Activated T-cell treated with anti-CD3 and anti-CD28 coated beads, Interleukin-2, amount 50 U/mL, for 1 hour (primary cell): ENCODE data around the gene PTPRN2.
A peak's percentile ranks its signal among the peaks of the same experiment; 100 is the strongest.
"Not testable (repeated sequence)": the region's sequence is repeated elsewhere in the genome, so short reads cannot be mapped to it uniquely, and the experiment has no call there.

ENCODE experiments used
- DNase-seq: peaks from one replicate; pipeline ENCODE4 v3.0.0-alpha.2; 2020

The PTPRN2 gene

GRCh38 chr7:157501581-157501980, 1086.0 kb downstream of the PTPRN2 start:
- peak; percentile 34 for DNase-seq

- not testable (repeated sequence) for DNase-seq
Measured at GRCh38 chr7:157500989-157501540, 1086.6 kb downstream of the PTPRN2 start.

GRCh38 chr7:157500171-157500960, 1087.3 kb downstream of the PTPRN2 start:
- DNase-seq, result peak; percentile 13

GRCh38 chr7:157499835-157500153, 1087.8 kb downstream of the PTPRN2 start:
- DNase-seq, result peak; percentile 10

- DNase-seq, result peak; percentile 14
Measured at GRCh38 chr7:157499121-157499834, 1088.3 kb downstream of the PTPRN2 start.

- peak; percentile 11 for DNase-seq
Measured at GRCh38 chr7:157498657-157499056, 1089.0 kb downstream of the PTPRN2 start.

- peak; percentile 13 for DNase-seq
Measured at GRCh38 chr7:157497744-157498651, 1089.6 kb downstream of the PTPRN2 start.

- DNase-seq, result peak; percentile 8
Measured at GRCh38 chr7:157497367-157497743, 1090.3 kb downstream of the PTPRN2 start.

- DNase-seq, result peak; percentile 14
Measured at GRCh38 chr7:157496416-157497275, 1091.0 kb downstream of the PTPRN2 start.

GRCh38 chr7:157495594-157495993, 1092.0 kb downstream of the PTPRN2 start:
- DNase-seq, result peak; percentile 16

GRCh38 chr7:157495177-157495553, 1092.5 kb downstream of the PTPRN2 start:
- no peak for DNase-seq

GRCh38 chr7:157494506-157495176, 1093.0 kb downstream of the PTPRN2 start:
- DNase-seq, result peak; percentile 15

GRCh38 chr7:157493776-157494175, 1093.8 kb downstream of the PTPRN2 start:
- DNase-seq, result no peak

- DNase-seq, result no peak
Measured at GRCh38 chr7:157493017-157493416, 1094.6 kb downstream of the PTPRN2 start.

- peak; percentile 41 for DNase-seq
Measured at GRCh38 chr7:157490465-157490912, 1097.1 kb downstream of the PTPRN2 start.

GRCh38 chr7:157489870-157490269, 1097.8 kb downstream of the PTPRN2 start:
- DNase-seq, result not testable (repeated sequence)
